GM12891 (cell line): ENCODE results near the gene KRTAP12-1.

ENCODE experiments used
- POLR2A ChIP-seq: IDR thresholded peaks from 2 replicates; pipeline ENCODE4 v1.6.1; 2011; ENCODE audit warnings: low read depth, low read length, control low read depth
- TAF1 ChIP-seq: IDR thresholded peaks from 2 replicates; pipeline ENCODE4 v1.6.1; 2011; ENCODE audit warnings: low read depth, low read length, control low read depth

- TF ChIP-seq TAF1 (no peak), POLR2A (no peak)
Observed at GRCh38 chr21:44648557-44649311, 33.2 kb downstream of the KRTAP12-1 start.
